H7 (cell line): ENCODE results near the gene KRT38. TPM values are rescaled to one million over a fixed set of nuclear protein-coding genes. Genes with fewer than 3 reads are reported as not detected.

Experiments
- DNase-seq: peaks from one replicate; pipeline ENCODE4 v3.0.0; 2012
- H3K27me3 ChIP-seq: 2 replicates; pipeline ENCODE4 v1.6.0; 2011; ENCODE audit warnings: mild to moderate bottlenecking, low read length; ENCODE audit not compliant: control insufficient read depth, insufficient read depth
- H3K36me3 ChIP-seq: replicated peaks from 2 replicates; pipeline ENCODE4 v1.5.1; 2011; ENCODE audit warnings: low read length; ENCODE audit not compliant: control insufficient read depth, insufficient read depth
- H3K4me3 ChIP-seq: 2 replicates; pipeline ENCODE4 v1.5.1; 2011; ENCODE audit warnings: low read depth, mild to moderate bottlenecking, control low read depth, low read length, moderate library complexity; ENCODE audit not compliant: insufficient read depth
- total RNA-seq: library from RNA; depleted of rRNA; stranded (reverse); fragments of >200 nt; shearing (Covaris generic); gene quantifications from 2 replicates; pipeline ENCODE4 v1.2.3, GENCODE V29; 2014; rRNA removed

The KRT38 gene
- total RNA-seq, 1 experiment from 2014 or later: not detected

DNA sequence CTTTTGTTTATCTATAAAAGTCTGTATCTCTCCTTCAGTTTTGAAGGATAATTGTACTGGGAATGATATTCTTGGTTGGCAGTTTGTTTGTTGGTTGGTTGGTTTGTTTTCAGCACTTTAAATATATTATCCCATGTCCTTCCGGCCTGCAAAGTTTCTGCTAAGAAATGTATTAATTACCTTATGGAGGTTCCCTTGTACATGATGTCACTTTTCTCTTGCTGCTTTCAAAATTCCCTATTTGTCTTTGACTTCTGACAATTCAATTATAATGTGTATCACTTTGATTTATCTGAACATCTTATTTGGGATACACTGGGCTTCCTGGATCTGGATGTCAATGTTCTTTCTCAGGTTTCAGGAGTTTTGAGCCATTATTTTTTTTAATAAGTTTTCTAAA, 54.6 kb downstream of the KRT38 start:
- no peaks in the 10 kb centered on the region for H3K36me3 ChIP-seq
- H3K4me3 ChIP-seq: no peak overlapping the region

More for the DNA sequence above, 54.6 kb downstream of the KRT38 start:
- H3K27me3 ChIP-seq: no peaks in the 10 kb centered on the region
- no peak for DNase-seq

Other genes with a start within 250 kb of the KRT38 start
- gene KRTAP9-2, start 214.3 kb downstream of the KRT38 start, total RNA-seq: not detected in 2 replicates
- gene KRTAP9-3, start 208.5 kb downstream of the KRT38 start, total RNA-seq: not detected in 2 replicates
- not detected in 2 replicates for gene KRTAP9-8, start 203.0 kb downstream of the KRT38 start, total RNA-seq
- gene KRTAP9-4, start 191.3 kb downstream of the KRT38 start, total RNA-seq: not detected in 2 replicates
- gene KRTAP9-9, start 185.6 kb downstream of the KRT38 start, total RNA-seq: not detected in 2 replicates
- gene KRTAP9-6, start 175.6 kb downstream of the KRT38 start, total RNA-seq: not detected in 2 replicates
- gene KRTAP9-7, start 165.3 kb downstream of the KRT38 start, total RNA-seq: not detected in 2 replicates
- not detected in 2 replicates for gene KRTAP29-1, start 138.1 kb downstream of the KRT38 start, total RNA-seq
- not detected in 2 replicates for gene KRTAP16-1, start 131.7 kb downstream of the KRT38 start, total RNA-seq
- gene KRTAP17-1, start 125.3 kb downstream of the KRT38 start, total RNA-seq: not detected in 2 replicates
- not detected in 2 replicates for gene KRT33A, start 90.2 kb downstream of the KRT38 start, total RNA-seq
- gene KRT33B, start 71.2 kb downstream of the KRT38 start, total RNA-seq: not detected in 2 replicates
- not detected in 2 replicates for gene KRT34, start 58.7 kb downstream of the KRT38 start, total RNA-seq
- gene KRT31, start 43.4 kb downstream of the KRT38 start, total RNA-seq: not detected in 2 replicates
- gene KRT37, start 16.4 kb downstream of the KRT38 start, total RNA-seq: not detected in 2 replicates
- gene KRT32, start 26.4 kb upstream of the KRT38 start, total RNA-seq: not detected in 2 replicates
- gene KRT35, start 40.2 kb upstream of the KRT38 start, total RNA-seq: not detected in 2 replicates
- gene KRT36, start 48.9 kb upstream of the KRT38 start, total RNA-seq: not detected in 2 replicates
- gene KRT13, start 64.6 kb upstream of the KRT38 start, total RNA-seq: not detected in 2 replicates
- gene KRT15, start 77.9 kb upstream of the KRT38 start, total RNA-seq: 0.52 and 0.59 TPM in 2 replicates
- 44.9 and 116 TPM in 2 replicates for gene KRT19, start 87.3 kb upstream of the KRT38 start, total RNA-seq
- gene KRT9, start 131.1 kb upstream of the KRT38 start, total RNA-seq: not detected in 2 replicates
- not detected in 2 replicates for gene KRT14, start 145.9 kb upstream of the KRT38 start, total RNA-seq
- not detected in 2 replicates for gene KRT16, start 171.8 kb upstream of the KRT38 start, total RNA-seq
- gene KRT17, start 183.6 kb upstream of the KRT38 start, total RNA-seq: 0.07 TPM in 1 of 2 replicates, not detected in the other
- 62.6 and 74.3 TPM in 2 replicates for gene EIF1, start 247.9 kb upstream of the KRT38 start, total RNA-seq